Tibial nerve (tissue), 4 donors: ENCODE measurements around the gene PSKH1. TPM values are rescaled to one million over a fixed set of nuclear protein-coding genes. Genes with fewer than 3 reads are reported as not detected.
"Not testable (repeated sequence)": the region's sequence is repeated elsewhere in the genome, so short reads cannot be mapped to it uniquely, and the experiment has no call there.

Experiments used
- DNase-seq, 2 donors: peaks; one replicate each; pipeline ENCODE4 v3.0.0-alpha.2; 2019; ENCODE audit warnings: low spot score in 2 of 2
- H3K27ac ChIP-seq, 4 donors: fragments of 200-600 bp; sonication (generic) in 3 of 4; one replicate each; pipeline ENCODE4 v1.5.1; 2017 to 2019; ENCODE audit warnings: mild to moderate bottlenecking in 1 of 4
- H3K27me3 ChIP-seq, 2 donors: fragments of 200-600 bp; sonication (generic) in 1 of 2; one replicate each; pipeline versions ENCODE4 v1.5.1 to v1.6.0; 2017 to 2019
- H3K36me3 ChIP-seq, 3 donors: fragments of 200-600 bp; sonication (generic); one replicate each; pipeline ENCODE4 v1.5.1; 2018 to 2019
- H3K4me1 ChIP-seq, 4 donors: fragments of 200-600 bp; sonication (generic) in 3 of 4; one replicate each; pipeline ENCODE4 v1.5.1; 2017 to 2019
- H3K4me3 ChIP-seq, 4 donors: fragments of 200-600 bp; sonication (generic) in 3 of 4; one replicate each; pipeline ENCODE4 v1.5.1; 2017 to 2019; ENCODE audit warnings: mild to moderate bottlenecking in 1 of 4, moderate library complexity in 1 of 4
- H3K9me3 ChIP-seq, 4 donors: fragments of 200-600 bp; sonication (generic) in 3 of 4; one replicate each; pipeline ENCODE4 v1.5.1; 2017 to 2019
- CTCF ChIP-seq, 5 experiments: fragments of 200-600 bp in 3 of 5; fragments of 450-650 bp in 2 of 5; sonication (generic) in 3 of 5; IDR thresholded peaks; one replicate each; pipeline ENCODE4 v1.5.1; 2016 to 2019; ENCODE audit warnings: antibody characterized with exemption in 5 of 5, mild to moderate bottlenecking in 3 of 5, moderate library complexity in 2 of 5
- EP300 ChIP-seq, 2 donors: sonication (generic); formaldehyde crosslinking; IDR thresholded peaks; one replicate each; pipeline ENCODE4 v1.6.1; 2017; ENCODE audit warnings: antibody characterized with exemption in 2 of 2, mild to moderate bottlenecking in 1 of 2
- POLR2A ChIP-seq, 2 donors: fragments of 450-650 bp; IDR thresholded peaks; one replicate each; pipeline ENCODE4 v1.6.1; 2017; ENCODE audit warnings: antibody characterized with exemption in 2 of 2, mild to moderate bottlenecking in 2 of 2, moderate library complexity in 2 of 2
- WGBS, 2 donors: methylation state at CpG; one replicate each; pipeline ENCODE4 v1.1.5; 2018; 5-methylcytosine and 5-hydroxymethylcytosine counted together
- total RNA-seq, 4 donors: library from RNA; depleted of rRNA; stranded (reverse); fragments of >200 nt; gene quantifications; one replicate each; pipeline ENCODE4 v1.1.0, GENCODE V29; 2016

PSKH1 gene
- total RNA-seq, 4 donors from 2014 or later: 22.2 to 30.8 (median 24.2) TPM

GRCh38 chr16:67907397-67908180 is 14.5 kb downstream of the PSKH1 start:
- H3K4me3 ChIP-seq: no peak overlapping the region
- 85 to 89% methylated on average over 11 of the region's 11 CpGs for WGBS, 2 donors
- H3K9me3 ChIP-seq: no peaks in the 10 kb centered on the region
- TF ChIP-seq CTCF (IDR thresholded peaks at IDR 0.05) (no peak), POLR2A (IDR thresholded peaks at IDR 0.05) (no peak), EP300 (IDR thresholded peaks at IDR 0.05) (no peak)
- peaks cover 0 to 62% (median 19%) of the 10 kb centered on the region in 3 donors for H3K36me3 ChIP-seq
- no peaks in the 10 kb centered on the region for H3K27me3 ChIP-seq
- peaks cover 0 to 9% (median 0%) of the 10 kb centered on the region in 4 donors for H3K4me1 ChIP-seq
- DNase-seq: no peak
- no peak overlapping the region for H3K27ac ChIP-seq

DNA sequence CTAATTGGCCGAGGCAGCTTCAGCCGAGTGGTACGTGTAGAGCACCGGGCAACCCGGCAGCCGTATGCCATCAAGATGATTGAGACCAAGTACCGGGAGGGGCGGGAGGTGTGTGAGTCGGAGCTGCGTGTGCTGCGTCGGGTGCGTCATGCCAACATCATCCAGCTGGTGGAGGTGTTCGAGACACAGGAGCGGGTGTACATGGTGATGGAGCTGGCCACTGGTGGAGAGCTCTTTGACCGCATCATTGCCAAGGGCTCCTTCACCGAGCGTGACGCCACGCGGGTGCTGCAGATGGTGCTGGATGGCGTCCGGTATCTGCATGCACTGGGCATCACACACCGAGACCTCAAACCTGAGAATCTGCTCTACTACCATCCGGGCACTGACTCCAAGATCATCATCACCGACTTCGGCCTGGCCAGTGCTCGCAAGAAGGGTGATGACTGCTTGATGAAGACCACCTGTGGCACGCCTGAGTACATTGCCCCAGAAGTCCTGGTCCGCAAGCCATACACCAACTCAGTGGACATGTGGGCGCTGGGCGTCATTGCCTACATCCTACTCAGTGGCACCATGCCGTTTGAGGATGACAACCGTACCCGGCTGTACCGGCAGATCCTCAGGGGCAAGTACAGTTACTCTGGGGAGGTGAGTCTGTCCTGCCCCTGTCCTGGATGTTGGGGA is 16.1 kb downstream of the PSKH1 start:
- Histone ChIP-seq H3K9me3 (no peaks in the 10 kb centered on the region), H3K27ac (no peak overlapping the region), H3K27me3 (no peaks in the 10 kb centered on the region), H3K4me3 (no peak overlapping the region), H3K36me3 (peaks cover 0 to 54% (median 14%) of the 10 kb centered on the region in 3 donors), H3K4me1 (peaks cover 0 to 9% (median 0%) of the 10 kb centered on the region in 4 donors)
- TF ChIP-seq CTCF (IDR thresholded peaks at IDR 0.05): no peak
- TF ChIP-seq EP300 (IDR thresholded peaks at IDR 0.05): no peak
- no peak for TF ChIP-seq POLR2A (IDR thresholded peaks at IDR 0.05)
- no peak for DNase-seq
- 95% methylated on average over 33 to 36 of the region's 36 CpGs for WGBS, 2 donors

GRCh38 chr16:67910158-67910557 is 17.1 kb downstream of the PSKH1 start:
- H3K4me3 ChIP-seq: no peak overlapping the region
- no peak for TF ChIP-seq POLR2A (IDR thresholded peaks at IDR 0.05)
- no peak for TF ChIP-seq CTCF (IDR thresholded peaks at IDR 0.05)
- no peak for TF ChIP-seq EP300 (IDR thresholded peaks at IDR 0.05)
- H3K4me1 ChIP-seq: peaks cover 0 to 14% (median 0%) of the 10 kb centered on the region in 4 donors
- H3K27me3 ChIP-seq: no peaks in the 10 kb centered on the region
- H3K27ac ChIP-seq: no peak overlapping the region
- DNase-seq: no peak
- WGBS, 2 donors: 57 to 63% methylated on average over 2 of the region's 2 CpGs
- H3K9me3 ChIP-seq: no peaks in the 10 kb centered on the region
- H3K36me3 ChIP-seq: peaks cover 0 to 62% (median 14%) of the 10 kb centered on the region in 3 donors

DNA sequence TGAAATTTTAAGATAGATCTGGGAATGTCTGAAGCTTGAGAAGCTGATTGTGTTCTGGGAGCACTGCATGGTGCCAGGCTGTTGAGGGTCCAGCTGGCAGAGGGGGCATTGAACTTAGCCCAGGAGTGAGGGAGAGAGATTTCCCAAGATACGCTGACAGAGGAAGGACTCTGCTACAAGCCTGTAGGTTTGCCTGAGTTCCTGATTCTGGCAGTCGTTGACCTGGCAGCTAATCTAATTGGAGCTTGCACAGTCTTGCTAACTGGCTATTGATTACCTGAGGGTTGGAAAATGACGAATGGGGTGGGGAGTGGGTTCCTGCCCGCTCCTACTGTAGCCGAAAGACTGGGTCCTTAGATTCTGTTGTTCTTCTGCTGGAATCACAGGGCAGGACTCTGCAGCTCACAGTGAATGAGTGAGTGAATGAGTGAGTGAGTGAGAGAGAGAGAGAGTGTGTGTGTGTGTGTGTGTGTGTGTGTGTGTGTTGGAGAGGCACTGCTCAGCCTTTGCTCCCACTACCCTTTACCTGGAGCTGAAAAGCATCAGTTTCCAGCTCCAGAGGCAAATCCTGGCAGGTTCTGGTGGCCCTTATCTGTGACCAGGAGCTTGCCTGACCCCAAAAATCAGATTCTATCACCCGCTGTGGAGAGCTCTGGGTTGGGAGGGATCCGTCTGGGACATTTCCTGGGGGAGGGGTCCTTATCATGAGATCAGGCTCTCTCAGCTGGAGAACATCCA is 21.9 kb downstream of the PSKH1 start:
- Histone ChIP-seq H3K36me3 (peaks cover 0 to 55% (median 6%) of the 10 kb centered on the region in 3 donors), H3K4me1 (peaks cover 0 to 54% (median 4%) of the 10 kb centered on the region in 4 donors), H3K27me3 (no peaks in the 10 kb centered on the region), H3K27ac (no peak overlapping the region), H3K4me3 (no peak overlapping the region), H3K9me3 (no peaks in the 10 kb centered on the region)
- no peak for TF ChIP-seq CTCF (IDR thresholded peaks at IDR 0.05)
- TF ChIP-seq POLR2A (IDR thresholded peaks at IDR 0.05): no peak
- no peak for TF ChIP-seq EP300 (IDR thresholded peaks at IDR 0.05)
- DNase-seq: no peak
- 81 to 82% methylated on average over 7 of the region's 7 CpGs for WGBS, 2 donors

GRCh38 chr16:67915496-67915769 is 22.4 kb downstream of the PSKH1 start:
- not testable (repeated sequence) for H3K4me3 ChIP-seq, H3K9me3 ChIP-seq, DNase-seq, H3K27me3 ChIP-seq, H3K27ac ChIP-seq
- peaks cover 0 to 59% (median 4%) of the 10 kb centered on the region in 4 donors for H3K4me1 ChIP-seq
- WGBS, 2 donors: 84 to 89% methylated on average over 2 of the region's 2 CpGs
- peaks cover 0 to 49% (median under 1%) of the 10 kb centered on the region in 3 donors for H3K36me3 ChIP-seq
